Measurements from ENCODE around the gene MGAT5. TPM values are rescaled to one million over a fixed set of nuclear protein-coding genes. Genes with fewer than 3 reads are reported as not detected.
A peak's percentile ranks its signal among the peaks of the same experiment; 100 is the strongest.

Gene MGAT5
- total RNA-seq, 6 experiments from 2014 or later: 4.5 to 16.0 (median 10.0) TPM

GRCh38 chr2:134220344-134220974 is 33.4 kb upstream of the MGAT5 start:
- peak in 2 of 4 donors; percentile 28 to 33 for ATAC-seq
- intact Hi-C loops (cut with DNase I): no loop called here
- Histone ChIP-seq H3K4me3 (no peak overlapping the region), H3K9me3 (no peaks in the 10 kb centered on the region), H3K27ac (no peak overlapping the region), H3K27me3 (no peaks in the 10 kb centered on the region), H3K36me3 (no peaks in the 10 kb centered on the region), H3K4me1 (no peaks in the 10 kb centered on the region)
- DNase-seq: no peak
- TF ChIP-seq CTCF (IDR thresholded peaks at IDR 0.05) (no peak), POLR2A (IDR thresholded peaks at IDR 0.05) (no peak)
- 61% methylated on average over 6 of the region's 7 CpGs for WGBS (ENCODE audit: insufficient coverage, low coverage, low lambda C conversion rate, missing lambda C conversion rate)

GRCh38 chr2:134224005-134224404 is 29.9 kb upstream of the MGAT5 start:
- TF ChIP-seq POLR2A (IDR thresholded peaks at IDR 0.05) (no peak), CTCF (IDR thresholded peaks at IDR 0.05) (no peak)
- intact Hi-C loops (cut with DNase I): no loop called here
- Histone ChIP-seq H3K27ac (no peak overlapping the region), H3K4me3 (no peak overlapping the region), H3K9me3 (no peaks in the 10 kb centered on the region), H3K4me1 (no peaks in the 10 kb centered on the region), H3K27me3 (no peaks in the 10 kb centered on the region), H3K36me3 (no peaks in the 10 kb centered on the region)
- ATAC-seq: no peak
- WGBS (ENCODE audit: insufficient coverage, low coverage, low lambda C conversion rate, missing lambda C conversion rate): 97% methylated on average over 3 of the region's 3 CpGs
- no peak for DNase-seq

GRCh38 chr2:134225173-134225572 is 28.7 kb upstream of the MGAT5 start:
- WGBS (ENCODE audit: insufficient coverage, low coverage, low lambda C conversion rate, missing lambda C conversion rate): 80% methylated on average over 2 of the region's 2 CpGs
- Histone ChIP-seq H3K4me1 (no peaks in the 10 kb centered on the region), H3K9me3 (no peaks in the 10 kb centered on the region), H3K36me3 (no peaks in the 10 kb centered on the region), H3K4me3 (no peak overlapping the region), H3K27me3 (no peaks in the 10 kb centered on the region), H3K27ac (no peak overlapping the region)
- TF ChIP-seq POLR2A (IDR thresholded peaks at IDR 0.05) (no peak), CTCF (IDR thresholded peaks at IDR 0.05) (no peak)
- no peak for ATAC-seq
- intact Hi-C loops (cut with DNase I): no loop called here
- DNase-seq: no peak

- H3K36me3 ChIP-seq: no peaks in the 10 kb centered on the region
- no peaks in the 10 kb centered on the region for H3K9me3 ChIP-seq
- DNase-seq (no peak), ATAC-seq (no peak)
- no peak for TF ChIP-seq POLR2A (IDR thresholded peaks at IDR 0.05)
- no peak for TF ChIP-seq CTCF (IDR thresholded peaks at IDR 0.05)
- no peaks in the 10 kb centered on the region for H3K4me1 ChIP-seq
- WGBS (ENCODE audit: insufficient coverage, low coverage, low lambda C conversion rate, missing lambda C conversion rate): no CpG with 5 or more reads among the region's 2 CpGs
- H3K4me3 ChIP-seq: no peak overlapping the region
- H3K27ac ChIP-seq: no peak overlapping the region
- intact Hi-C loops (cut with DNase I): no loop called here
- no peaks in the 10 kb centered on the region for H3K27me3 ChIP-seq
Measured at GRCh38 chr2:134225841-134226240, 28.0 kb upstream of the MGAT5 start.

- no peaks in the 10 kb centered on the region for H3K4me1 ChIP-seq
- TF ChIP-seq POLR2A (IDR thresholded peaks at IDR 0.05) (no peak), CTCF (IDR thresholded peaks at IDR 0.05) (no peak)
- no peak for DNase-seq
- no peak overlapping the region for H3K4me3 ChIP-seq
- no peaks in the 10 kb centered on the region for H3K27me3 ChIP-seq
- H3K9me3 ChIP-seq: no peaks in the 10 kb centered on the region
- no peak overlapping the region for H3K27ac ChIP-seq
- intact Hi-C loops (cut with DNase I): no loop called here
- no peaks in the 10 kb centered on the region for H3K36me3 ChIP-seq
- ATAC-seq: no peak
- WGBS (ENCODE audit: insufficient coverage, low coverage, low lambda C conversion rate, missing lambda C conversion rate): 64% methylated on average over 4 of the region's 4 CpGs
Measured at GRCh38 chr2:134226601-134227000, 27.3 kb upstream of the MGAT5 start.
